ENCODE data around the gene MLXIP. TPM values are rescaled to one million over a fixed set of nuclear protein-coding genes. Genes with fewer than 3 reads are reported as not detected.
"Not testable (repeated sequence)": the region's sequence is repeated elsewhere in the genome, so short reads cannot be mapped to it uniquely, and the experiment has no call there.

Gene MLXIP
- total and polyA plus RNA-seq, 2 experiments from 2014 or later = 16.2 to 23.0 TPM

- ATAC-seq; H3K27me3 ChIP-seq (ENCODE audit: insufficient read depth); H3K27ac Mint-ChIP-seq: not testable (repeated sequence)
Observed at GRCh38 chr12:122041458-122041857, 37.1 kb upstream of the MLXIP start.

GRCh38 chr12:122042910-122043309, 35.6 kb upstream of the MLXIP start:
- H3K4me3 Mint-ChIP-seq = no peak overlapping the region
- peaks cover 6% of the 10 kb centered on the region; the same call in 2 of the 3 replicates for H3K9me3 Mint-ChIP-seq
- no peaks in the 10 kb centered on the region for H4K20me1 ChIP-seq (replicated peaks; ENCODE audit: insufficient read depth)
- peak overlapping the region; percentile 70; the same call in 1 of the 2 replicates for H3K27ac Mint-ChIP-seq
- H3K4me1 Mint-ChIP-seq = no peaks in the 10 kb centered on the region
- H3K27ac ChIP-seq (ENCODE audit: low read depth) = no peak overlapping the region
- H3F3A ChIP-seq (replicated peaks; ENCODE audit: low read depth) = no peaks in the 10 kb centered on the region
- H3K27me3 ChIP-seq (ENCODE audit: insufficient read depth) = no peaks in the 10 kb centered on the region
- H2AFZ ChIP-seq = no peak overlapping the region
- DNase-seq (ENCODE audit: low spot score) = no peak
- H3K27me3 Mint-ChIP-seq (ENCODE audit: insufficient read depth, low read depth, poor library complexity) = peaks cover 13% of the 10 kb centered on the region
- H3K36me3 Mint-ChIP-seq (ENCODE audit: low read depth) = peaks cover 67% of the 10 kb centered on the region
- H3K4me1 ChIP-seq (ENCODE audit: insufficient read depth) = no peaks in the 10 kb centered on the region
- no peaks in the 10 kb centered on the region for H3K79me2 ChIP-seq (replicated peaks; ENCODE audit: insufficient read depth)
- no peaks in the 10 kb centered on the region for H3K9me2 ChIP-seq (ENCODE audit: insufficient read depth)
- H3K36me3 ChIP-seq (ENCODE audit: insufficient read depth) = no peaks in the 10 kb centered on the region
- no peak overlapping the region for H3K4me2 ChIP-seq
- ATAC-seq = no peak
- H3K4me3 ChIP-seq = no peak overlapping the region
- no peak for TF ChIP-seq STAT1 (IDR thresholded peaks at IDR 0.05; ENCODE audit: unreplicated experiment)
- TF ChIP-seq, protein P1, sequence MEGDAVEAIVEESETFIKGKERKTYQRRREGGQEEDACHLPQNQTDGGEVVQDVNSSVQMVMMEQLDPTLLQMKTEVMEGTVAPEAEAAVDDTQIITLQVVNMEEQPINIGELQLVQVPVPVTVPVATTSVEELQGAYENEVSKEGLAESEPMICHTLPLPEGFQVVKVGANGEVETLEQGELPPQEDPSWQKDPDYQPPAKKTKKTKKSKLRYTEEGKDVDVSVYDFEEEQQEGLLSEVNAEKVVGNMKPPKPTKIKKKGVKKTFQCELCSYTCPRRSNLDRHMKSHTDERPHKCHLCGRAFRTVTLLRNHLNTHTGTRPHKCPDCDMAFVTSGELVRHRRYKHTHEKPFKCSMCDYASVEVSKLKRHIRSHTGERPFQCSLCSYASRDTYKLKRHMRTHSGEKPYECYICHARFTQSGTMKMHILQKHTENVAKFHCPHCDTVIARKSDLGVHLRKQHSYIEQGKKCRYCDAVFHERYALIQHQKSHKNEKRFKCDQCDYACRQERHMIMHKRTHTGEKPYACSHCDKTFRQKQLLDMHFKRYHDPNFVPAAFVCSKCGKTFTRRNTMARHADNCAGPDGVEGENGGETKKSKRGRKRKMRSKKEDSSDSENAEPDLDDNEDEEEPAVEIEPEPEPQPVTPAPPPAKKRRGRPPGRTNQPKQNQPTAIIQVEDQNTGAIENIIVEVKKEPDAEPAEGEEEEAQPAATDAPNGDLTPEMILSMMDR (conservative IDR thresholded peaks at IDR 0.05; ENCODE audit: low read depth in 2 of 2) = no peak
- no peak for TF ChIP-seq CREB1 (CRISPR knock-in tag; IDR thresholded peaks at IDR 0.05; ENCODE audit: low read depth)
- TF ChIP-seq ZNF462 (CRISPR knock-in tag; IDR thresholded peaks at IDR 0.05) = no peak
- no peak for TF ChIP-seq EZH2 (IDR thresholded peaks at IDR 0.05; ENCODE audit: low read depth, unreplicated experiment)
- TF ChIP-seq NANOG (IDR thresholded peaks at IDR 0.05; ENCODE audit: borderline replicate concordance) = no peak
- TF ChIP-seq, protein P2, sequence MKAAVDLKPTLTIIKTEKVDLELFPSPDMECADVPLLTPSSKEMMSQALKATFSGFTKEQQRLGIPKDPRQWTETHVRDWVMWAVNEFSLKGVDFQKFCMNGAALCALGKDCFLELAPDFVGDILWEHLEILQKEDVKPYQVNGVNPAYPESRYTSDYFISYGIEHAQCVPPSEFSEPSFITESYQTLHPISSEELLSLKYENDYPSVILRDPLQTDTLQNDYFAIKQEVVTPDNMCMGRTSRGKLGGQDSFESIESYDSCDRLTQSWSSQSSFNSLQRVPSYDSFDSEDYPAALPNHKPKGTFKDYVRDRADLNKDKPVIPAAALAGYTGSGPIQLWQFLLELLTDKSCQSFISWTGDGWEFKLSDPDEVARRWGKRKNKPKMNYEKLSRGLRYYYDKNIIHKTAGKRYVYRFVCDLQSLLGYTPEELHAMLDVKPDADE (IDR thresholded peaks at IDR 0.05) = no peak
- TF ChIP-seq JUNB (IDR thresholded peaks at IDR 0.05; ENCODE audit: unreplicated experiment) = no peak
- TF ChIP-seq, protein P3, sequence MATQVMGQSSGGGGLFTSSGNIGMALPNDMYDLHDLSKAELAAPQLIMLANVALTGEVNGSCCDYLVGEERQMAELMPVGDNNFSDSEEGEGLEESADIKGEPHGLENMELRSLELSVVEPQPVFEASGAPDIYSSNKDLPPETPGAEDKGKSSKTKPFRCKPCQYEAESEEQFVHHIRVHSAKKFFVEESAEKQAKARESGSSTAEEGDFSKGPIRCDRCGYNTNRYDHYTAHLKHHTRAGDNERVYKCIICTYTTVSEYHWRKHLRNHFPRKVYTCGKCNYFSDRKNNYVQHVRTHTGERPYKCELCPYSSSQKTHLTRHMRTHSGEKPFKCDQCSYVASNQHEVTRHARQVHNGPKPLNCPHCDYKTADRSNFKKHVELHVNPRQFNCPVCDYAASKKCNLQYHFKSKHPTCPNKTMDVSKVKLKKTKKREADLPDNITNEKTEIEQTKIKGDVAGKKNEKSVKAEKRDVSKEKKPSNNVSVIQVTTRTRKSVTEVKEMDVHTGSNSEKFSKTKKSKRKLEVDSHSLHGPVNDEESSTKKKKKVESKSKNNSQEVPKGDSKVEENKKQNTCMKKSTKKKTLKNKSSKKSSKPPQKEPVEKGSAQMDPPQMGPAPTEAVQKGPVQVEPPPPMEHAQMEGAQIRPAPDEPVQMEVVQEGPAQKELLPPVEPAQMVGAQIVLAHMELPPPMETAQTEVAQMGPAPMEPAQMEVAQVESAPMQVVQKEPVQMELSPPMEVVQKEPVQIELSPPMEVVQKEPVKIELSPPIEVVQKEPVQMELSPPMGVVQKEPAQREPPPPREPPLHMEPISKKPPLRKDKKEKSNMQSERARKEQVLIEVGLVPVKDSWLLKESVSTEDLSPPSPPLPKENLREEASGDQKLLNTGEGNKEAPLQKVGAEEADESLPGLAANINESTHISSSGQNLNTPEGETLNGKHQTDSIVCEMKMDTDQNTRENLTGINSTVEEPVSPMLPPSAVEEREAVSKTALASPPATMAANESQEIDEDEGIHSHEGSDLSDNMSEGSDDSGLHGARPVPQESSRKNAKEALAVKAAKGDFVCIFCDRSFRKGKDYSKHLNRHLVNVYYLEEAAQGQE (IDR thresholded peaks at IDR 0.05; ENCODE audit: unreplicated experiment) = no peak
- TF ChIP-seq POLR2AphosphoS5 (IDR thresholded peaks at IDR 0.05; ENCODE audit: low read depth) = no peak

More at GRCh38 chr12:122041458-122041857, 37.1 kb upstream of the MLXIP start:
- H3K4me1 Mint-ChIP-seq; H3K4me3 Mint-ChIP-seq; H3K4me1 ChIP-seq (ENCODE audit: insufficient read depth); H3K36me3 ChIP-seq (ENCODE audit: insufficient read depth); H2AFZ ChIP-seq; H3K9me2 ChIP-seq (ENCODE audit: insufficient read depth); H4K20me1 ChIP-seq (replicated peaks; ENCODE audit: insufficient read depth); H3K4me2 ChIP-seq; H3K27ac ChIP-seq (ENCODE audit: low read depth); H3K9me3 Mint-ChIP-seq; H3F3A ChIP-seq (replicated peaks; ENCODE audit: low read depth); H3K4me3 ChIP-seq; H3K79me2 ChIP-seq (replicated peaks; ENCODE audit: insufficient read depth); DNase-seq (ENCODE audit: low spot score): not testable (repeated sequence)
- Mint-ChIP-seq H3K27me3 (ENCODE audit: insufficient read depth, low read depth, poor library complexity) (peaks cover 17% of the 10 kb centered on the region), H3K36me3 (ENCODE audit: low read depth) (peaks cover 72% of the 10 kb centered on the region)
